HUDEP-2 (cell line): Measurements from ENCODE around the gene NXF1.
"Not testable (repeated sequence)": the region's sequence is repeated elsewhere in the genome, so short reads cannot be mapped to it uniquely, and the experiment has no call there.

Source experiments
- DNase-seq, 76 experiments: peaks; one replicate each; lab custom pipeline; 2025; ENCODE audit not compliant: unreplicated experiment in 76 of 76; lab: John Stamatoyannopoulos, UW

The NXF1 gene

GRCh38 chr11:62832336-62833234 is 27.3 kb upstream of the NXF1 start, which contains the start of gene TEX54:
TEX54 (minus strand) TSS chr11:62832841.
- peak in 11 of 76 experiments; percentile 23 to 89 (median 39) for DNase-seq

- peak in 75 of 76 experiments; percentile 54 to 99 (median 97) for DNase-seq
Measured at GRCh38 chr11:62831520-62832335, 26.5 kb upstream of the NXF1 start, which contains the start of gene STX5. STX5 (minus strand) TSS chr11:62832051; CDS start chr11:62831243, 808 bp downstream.

- DNase-seq = peak in 1 of 76 experiments; percentile 37
Measured at GRCh38 chr11:62830904-62831519, 25.8 kb upstream of the NXF1 start.

GRCh38 chr11:62828130-62828529 is 22.9 kb upstream of the NXF1 start:
- DNase-seq = not testable (repeated sequence)

GRCh38 chr11:62823677-62824076 is 18.4 kb upstream of the NXF1 start:
- no peak for DNase-seq

- no peak for DNase-seq
Measured at GRCh38 chr11:62817129-62817528, 11.9 kb upstream of the NXF1 start.

GRCh38 chr11:62816557-62816956 is 11.3 kb upstream of the NXF1 start:
- no peak for DNase-seq

- DNase-seq = no peak
Measured at GRCh38 chr11:62811659-62812058, 6.4 kb upstream of the NXF1 start.

- DNase-seq = no peak
Measured at GRCh38 chr11:62810748-62811147, 5.5 kb upstream of the NXF1 start.

- DNase-seq = no peak
Measured at GRCh38 chr11:62806611-62807121, 1.4 kb upstream of the NXF1 start.

- peak in 8 of 76 experiments; percentile 12 to 44 (median 27) for DNase-seq
Measured at GRCh38 chr11:62805961-62806441, 761 bp upstream of the NXF1 start.

GRCh38 chr11:62804310-62805075 is 747 bp downstream of the NXF1 start:
- peak in 1 of 76 experiments; percentile 25 for DNase-seq

- DNase-seq = no peak
Measured at GRCh38 chr11:62801071-62801470, 4.2 kb downstream of the NXF1 start.

- no peak for DNase-seq
Measured at GRCh38 chr11:62799486-62799885, 5.8 kb downstream of the NXF1 start.

- no peak for DNase-seq
Measured at GRCh38 chr11:62796281-62796680, 9.0 kb downstream of the NXF1 start.

- no peak for DNase-seq
Measured at GRCh38 chr11:62794201-62794775, 11.0 kb downstream of the NXF1 start.

GRCh38 chr11:62792202-62792575 is 13.1 kb downstream of the NXF1 start:
- DNase-seq = peak in 1 of 76 experiments; percentile 31

GRCh38 chr11:62791501-62792201 is 13.6 kb downstream of the NXF1 start, which contains the start of gene TMEM223:
TMEM223 (minus strand) TSS chr11:62792006; CDS start chr11:62791994, 12 bp downstream.
- DNase-seq = peak in 70 of 76 experiments; percentile 19 to 88 (median 70)

- DNase-seq = no peak
Measured at GRCh38 chr11:62789576-62789975, 15.7 kb downstream of the NXF1 start.
